ENCODE data around the gene EXO1. TPM values are rescaled to one million over a fixed set of nuclear protein-coding genes. Genes with fewer than 3 reads are reported as not detected.

EXO1 gene
- total RNA-seq, 1 experiment from 2014 or later = 36.3 TPM

DNA sequence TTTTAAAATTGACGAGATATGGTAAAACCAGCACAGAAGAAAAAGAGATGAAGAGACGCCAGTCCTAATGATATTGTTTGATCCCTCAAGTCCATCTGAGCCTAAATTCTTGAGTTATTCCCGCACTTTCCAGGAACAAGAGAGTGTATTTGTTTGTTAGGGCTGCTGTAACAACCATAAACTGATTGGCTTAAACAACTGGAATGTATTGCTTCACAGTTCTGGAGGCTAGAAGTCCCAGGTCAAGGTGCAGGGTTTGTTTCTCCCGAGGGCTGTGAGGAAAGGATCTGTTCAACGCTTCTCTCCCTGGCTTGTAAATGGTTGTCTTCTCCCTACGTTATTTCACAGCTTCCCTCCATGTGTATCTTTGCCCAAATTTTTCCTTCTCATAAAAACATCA is 7.8 kb upstream of the EXO1 start:
- H3K4me1 Mint-ChIP-seq (ENCODE audit: low read depth, unreplicated experiment) = peaks cover 21% of the 10 kb centered on the region
- CTCF ChIA-PET = interaction anchor here (2.7 kb wide), 1 partner anchor 229 kb away, joined by 9 read pairs; no protein-coding TSS in a partner anchor

DNA sequence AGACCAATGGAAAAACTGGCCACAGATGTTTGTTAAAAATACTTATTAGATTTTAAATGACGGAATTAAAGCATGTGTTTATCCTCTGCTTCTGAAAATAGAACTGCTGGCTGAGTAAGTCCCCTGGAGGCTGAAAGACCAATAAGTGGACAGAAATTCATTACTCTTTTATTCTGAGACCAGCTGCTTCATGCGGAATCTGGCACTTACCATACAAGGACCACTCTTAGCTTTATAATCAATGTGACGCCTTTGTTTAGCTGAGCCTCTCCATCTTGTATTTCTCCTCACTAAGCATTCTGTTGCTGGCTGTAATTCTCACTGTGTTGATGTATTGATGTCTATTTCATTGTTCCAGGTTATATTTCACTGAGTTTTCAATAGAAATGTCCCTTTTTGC is 6.3 kb upstream of the EXO1 start:
- BruUV-seq (replicated peaks) = no TSS peak
- H3K36me3 Mint-ChIP-seq (ENCODE audit: insufficient read depth, unreplicated experiment) = no peaks in the 10 kb centered on the region
- H3K9me3 Mint-ChIP-seq (ENCODE audit: low read depth, unreplicated experiment) = no peaks in the 10 kb centered on the region
- CTCF ChIA-PET = interaction anchor here (0.7 to 1.2 kb wide), 2 partner anchors 12 to 13 kb away, joined by 3 read pairs; no protein-coding TSS in a partner anchor
- no peaks in the 10 kb centered on the region for H3K27me3 Mint-ChIP-seq (ENCODE audit: unreplicated experiment)
- H3K4me3 Mint-ChIP-seq (ENCODE audit: low read depth, unreplicated experiment) = no peak overlapping the region
- intact Hi-C loops (cut with micrococcal nuclease; ENCODE audit: unreplicated experiment) = no loop called here
- peaks cover 23% of the 10 kb centered on the region for H3K4me1 Mint-ChIP-seq (ENCODE audit: low read depth, unreplicated experiment)
- no peak overlapping the region for H3K27ac Mint-ChIP-seq (ENCODE audit: unreplicated experiment)
- no peak for DNase-seq
- TF ChIP-seq, protein P1, sequence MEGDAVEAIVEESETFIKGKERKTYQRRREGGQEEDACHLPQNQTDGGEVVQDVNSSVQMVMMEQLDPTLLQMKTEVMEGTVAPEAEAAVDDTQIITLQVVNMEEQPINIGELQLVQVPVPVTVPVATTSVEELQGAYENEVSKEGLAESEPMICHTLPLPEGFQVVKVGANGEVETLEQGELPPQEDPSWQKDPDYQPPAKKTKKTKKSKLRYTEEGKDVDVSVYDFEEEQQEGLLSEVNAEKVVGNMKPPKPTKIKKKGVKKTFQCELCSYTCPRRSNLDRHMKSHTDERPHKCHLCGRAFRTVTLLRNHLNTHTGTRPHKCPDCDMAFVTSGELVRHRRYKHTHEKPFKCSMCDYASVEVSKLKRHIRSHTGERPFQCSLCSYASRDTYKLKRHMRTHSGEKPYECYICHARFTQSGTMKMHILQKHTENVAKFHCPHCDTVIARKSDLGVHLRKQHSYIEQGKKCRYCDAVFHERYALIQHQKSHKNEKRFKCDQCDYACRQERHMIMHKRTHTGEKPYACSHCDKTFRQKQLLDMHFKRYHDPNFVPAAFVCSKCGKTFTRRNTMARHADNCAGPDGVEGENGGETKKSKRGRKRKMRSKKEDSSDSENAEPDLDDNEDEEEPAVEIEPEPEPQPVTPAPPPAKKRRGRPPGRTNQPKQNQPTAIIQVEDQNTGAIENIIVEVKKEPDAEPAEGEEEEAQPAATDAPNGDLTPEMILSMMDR (IDR thresholded peaks at IDR 0.05; ENCODE audit: unreplicated experiment) = no peak

More for the DNA sequence above, 7.8 kb upstream of the EXO1 start:
- no peak overlapping the region for H3K4me3 Mint-ChIP-seq (ENCODE audit: low read depth, unreplicated experiment)
- no peaks in the 10 kb centered on the region for H3K27me3 Mint-ChIP-seq (ENCODE audit: unreplicated experiment)
- no peaks in the 10 kb centered on the region for H3K9me3 Mint-ChIP-seq (ENCODE audit: low read depth, unreplicated experiment)
- intact Hi-C loops (cut with micrococcal nuclease; ENCODE audit: unreplicated experiment) = no loop called here
- no peaks in the 10 kb centered on the region for H3K36me3 Mint-ChIP-seq (ENCODE audit: insufficient read depth, unreplicated experiment)
- TF ChIP-seq, protein P1 (IDR thresholded peaks at IDR 0.05; ENCODE audit: unreplicated experiment) = no peak
- DNase-seq = no peak
- H3K27ac Mint-ChIP-seq (ENCODE audit: unreplicated experiment) = no peak overlapping the region
- BruUV-seq (replicated peaks) = no TSS peak

DNA sequence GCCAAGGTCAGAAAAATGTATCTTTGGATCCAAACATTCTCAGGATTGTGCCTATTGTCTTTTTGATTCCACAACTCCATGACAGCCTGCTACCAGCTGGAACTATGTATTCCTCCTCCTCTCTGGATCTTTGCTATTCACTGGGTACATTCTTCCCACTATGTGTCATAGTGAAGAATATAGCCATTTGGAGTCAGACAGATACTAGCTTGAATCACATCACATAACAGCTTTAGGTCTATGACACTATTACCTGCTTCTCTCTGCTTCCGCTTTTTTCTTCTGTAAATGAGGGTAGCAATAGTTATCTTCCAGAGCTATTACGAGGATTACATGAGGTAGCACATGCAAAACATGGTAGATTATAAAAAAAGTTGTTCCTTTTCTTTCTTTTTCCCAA is 5.4 kb upstream of the EXO1 start:
- CTCF ChIA-PET = interaction anchor here (1.2 kb wide), 1 partner anchor 11 kb away, joined by 3 read pairs; no protein-coding TSS in a partner anchor
- Mint-ChIP-seq H3K4me3 (ENCODE audit: low read depth, unreplicated experiment) (no peak overlapping the region), H3K36me3 (ENCODE audit: insufficient read depth, unreplicated experiment) (peaks cover 4% of the 10 kb centered on the region), H3K4me1 (ENCODE audit: low read depth, unreplicated experiment) (peaks cover 23% of the 10 kb centered on the region), H3K27me3 (ENCODE audit: unreplicated experiment) (no peaks in the 10 kb centered on the region), H3K27ac (ENCODE audit: unreplicated experiment) (no peak overlapping the region), H3K9me3 (ENCODE audit: low read depth, unreplicated experiment) (no peaks in the 10 kb centered on the region)
- intact Hi-C loops (cut with micrococcal nuclease; ENCODE audit: unreplicated experiment) = no loop called here
- no TSS peak for BruUV-seq (replicated peaks)
- DNase-seq = no peak
- TF ChIP-seq, protein P1 (IDR thresholded peaks at IDR 0.05; ENCODE audit: unreplicated experiment) = no peak

DNA sequence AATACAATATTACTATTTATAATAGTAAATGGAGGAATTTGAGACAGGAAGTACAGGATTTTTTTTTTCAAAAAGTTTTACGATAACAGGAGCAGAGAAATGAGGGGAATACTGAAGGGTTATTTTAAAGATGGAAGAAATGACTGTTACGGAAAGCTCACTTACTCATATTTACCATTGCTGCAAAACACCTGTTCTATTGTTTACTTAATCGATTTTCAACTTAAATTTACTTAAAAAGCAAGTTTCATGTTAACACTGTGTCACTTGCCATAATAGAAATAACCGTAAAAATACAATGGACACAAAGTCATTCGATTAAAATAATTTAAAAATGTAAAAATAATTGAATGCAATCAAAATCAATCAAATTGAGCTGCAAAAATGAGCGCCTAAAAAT is 3.4 kb upstream of the EXO1 start:
- BruUV-seq (replicated peaks) = no TSS peak
- Mint-ChIP-seq H3K27me3 (ENCODE audit: unreplicated experiment) (no peaks in the 10 kb centered on the region), H3K9me3 (ENCODE audit: low read depth, unreplicated experiment) (no peaks in the 10 kb centered on the region), H3K4me1 (ENCODE audit: low read depth, unreplicated experiment) (peaks cover 33% of the 10 kb centered on the region), H3K36me3 (ENCODE audit: insufficient read depth, unreplicated experiment) (peaks cover 22% of the 10 kb centered on the region), H3K27ac (ENCODE audit: unreplicated experiment) (peak overlapping the region; percentile 30), H3K4me3 (ENCODE audit: low read depth, unreplicated experiment) (no peak overlapping the region)
- TF ChIP-seq, protein P1 (IDR thresholded peaks at IDR 0.05; ENCODE audit: unreplicated experiment) = no peak
- no peak for DNase-seq
- CTCF ChIA-PET = interaction anchor here (0.6 kb wide), 1 partner anchor 234 kb away, joined by 3 read pairs; no protein-coding TSS in a partner anchor
- intact Hi-C loops (cut with micrococcal nuclease; ENCODE audit: unreplicated experiment) = no loop called here
